ENCODE results near the gene SH2D1B. TPM values are rescaled to one million over a fixed set of nuclear protein-coding genes. Genes with fewer than 3 reads are reported as not detected.
A peak's percentile ranks its signal among the peaks of the same experiment; 100 is the strongest.

Gene SH2D1B
- total and polyA plus RNA-seq, 7 experiments from 2014 or later: 0.22 to 16.9 (median 1.7) TPM; not detected in 3

- ATAC-seq (no peak), DNase-seq (no peak)
- Histone ChIP-seq H3K36me3 (ENCODE audit: control insufficient read depth in 2 of 3, insufficient read depth in 3 of 3, low read length in 3 of 3) (no peaks in the 10 kb centered on the region), H3K27me3 (ENCODE audit: control insufficient read depth in 2 of 2, insufficient read depth in 2 of 2, low read length in 2 of 2) (peaks cover 0 to 3% of the 10 kb centered on the region in 2 donors), H3K4me3 (ENCODE audit: low read length) (no peak overlapping the region), H3K9me3 (ENCODE audit: control insufficient read depth in 2 of 3, low read length in 3 of 3) (no peaks in the 10 kb centered on the region), H3K27ac (ENCODE audit: low read depth, low read length) (no peak overlapping the region), H3K4me1 (ENCODE audit: control insufficient read depth in 2 of 2, insufficient read depth in 2 of 2, low read length in 2 of 2) (no peaks in the 10 kb centered on the region)
- POLR2A ChIA-PET: no interaction called here
- H3K4me3 Mint-ChIP-seq: peak overlapping the region in 1 of 10 donors; percentile 43
- H3K27ac Mint-ChIP-seq: no peak overlapping the region
- H3K27me3 Mint-ChIP-seq: peaks cover 6 to 17% (median 10%) of the 10 kb centered on the region in 5 donors
- CTCF ChIA-PET: no interaction called here
- no peaks in the 10 kb centered on the region for H3K36me3 Mint-ChIP-seq
- intact Hi-C loops (cut with micrococcal nuclease): no loop called here
- peaks cover 0 to 1% (median 0%) of the 10 kb centered on the region in 11 donors for H3K9me3 Mint-ChIP-seq
- H3K4me1 Mint-ChIP-seq: peaks cover 0 to 14% (median 0%) of the 10 kb centered on the region in 7 donors
Observed at GRCh38 chr1:162404550-162405160, 7.3 kb downstream of the SH2D1B start.

- H3K27ac Mint-ChIP-seq: no peak overlapping the region
Observed at GRCh38 chr1:162400790-162401355, 11.1 kb downstream of the SH2D1B start.

GRCh38 chr1:162398999-162399580 lies 12.8 kb downstream of the SH2D1B start:
- Mint-ChIP-seq H3K27ac (no peak overlapping the region), H3K9me3 (no peaks in the 10 kb centered on the region), H3K4me1 (peaks cover 0 to 10% (median 0%) of the 10 kb centered on the region in 7 donors), H3K36me3 (no peaks in the 10 kb centered on the region), H3K27me3 (peaks cover 18 to 39% (median 24%) of the 10 kb centered on the region in 5 donors), H3K4me3 (no peak overlapping the region)
- POLR2A ChIA-PET: no interaction called here
- Histone ChIP-seq H3K9me3 (ENCODE audit: control insufficient read depth in 2 of 3, low read length in 3 of 3) (no peaks in the 10 kb centered on the region), H3K27ac (ENCODE audit: low read depth, low read length) (no peak overlapping the region), H3K36me3 (ENCODE audit: control insufficient read depth in 2 of 3, insufficient read depth in 3 of 3, low read length in 3 of 3) (no peaks in the 10 kb centered on the region), H3K4me3 (ENCODE audit: low read length) (no peak overlapping the region), H3K4me1 (ENCODE audit: control insufficient read depth in 2 of 2, insufficient read depth in 2 of 2, low read length in 2 of 2) (no peaks in the 10 kb centered on the region), H3K27me3 (ENCODE audit: control insufficient read depth in 2 of 2, insufficient read depth in 2 of 2, low read length in 2 of 2) (peaks cover 3 to 5% of the 10 kb centered on the region in 2 donors)
- intact Hi-C loops (cut with micrococcal nuclease): no loop called here
- ATAC-seq: no peak
- CTCF ChIA-PET: no interaction called here
- DNase-seq: no peak

More at GRCh38 chr1:162400790-162401355, 11.1 kb downstream of the SH2D1B start:
- Histone ChIP-seq H3K4me3 (ENCODE audit: low read length) (no peak overlapping the region), H3K9me3 (ENCODE audit: control insufficient read depth in 2 of 3, low read length in 3 of 3) (no peaks in the 10 kb centered on the region), H3K27me3 (ENCODE audit: control insufficient read depth in 2 of 2, insufficient read depth in 2 of 2, low read length in 2 of 2) (peaks cover 3 to 5% of the 10 kb centered on the region in 2 donors), H3K4me1 (ENCODE audit: control insufficient read depth in 2 of 2, insufficient read depth in 2 of 2, low read length in 2 of 2) (no peaks in the 10 kb centered on the region), H3K36me3 (ENCODE audit: control insufficient read depth in 2 of 3, insufficient read depth in 3 of 3, low read length in 3 of 3) (no peaks in the 10 kb centered on the region), H3K27ac (ENCODE audit: low read depth, low read length) (no peak overlapping the region)
- peaks cover 0 to 16% (median 0%) of the 10 kb centered on the region in 7 donors for H3K4me1 Mint-ChIP-seq
- H3K9me3 Mint-ChIP-seq: no peaks in the 10 kb centered on the region
- CTCF ChIA-PET: no interaction called here
- POLR2A ChIA-PET: no interaction called here
- peaks cover 18 to 39% (median 24%) of the 10 kb centered on the region in 5 donors for H3K27me3 Mint-ChIP-seq
- peak; percentile 34 for ATAC-seq
- H3K4me3 Mint-ChIP-seq: no peak overlapping the region
- no peak for DNase-seq
- intact Hi-C loops (cut with micrococcal nuclease): no loop called here
- no peaks in the 10 kb centered on the region for H3K36me3 Mint-ChIP-seq

GRCh38 chr1:162397943-162398560 lies 13.9 kb downstream of the SH2D1B start:
- H3K4me3 Mint-ChIP-seq: no peak overlapping the region
- no peak overlapping the region for H3K27ac ChIP-seq (ENCODE audit: low read depth, low read length)
- H3K27me3 Mint-ChIP-seq: peaks cover 18 to 43% (median 25%) of the 10 kb centered on the region in 5 donors
- H3K36me3 Mint-ChIP-seq: no peaks in the 10 kb centered on the region
- no peaks in the 10 kb centered on the region for H3K9me3 ChIP-seq (ENCODE audit: control insufficient read depth in 2 of 3, low read length in 3 of 3)
- peaks cover 3 to 5% of the 10 kb centered on the region in 2 donors for H3K27me3 ChIP-seq (ENCODE audit: control insufficient read depth in 2 of 2, insufficient read depth in 2 of 2, low read length in 2 of 2)
- CTCF ChIA-PET: no interaction called here
- no peaks in the 10 kb centered on the region for H3K9me3 Mint-ChIP-seq
- ATAC-seq (no peak), DNase-seq (no peak)
- intact Hi-C loops (cut with micrococcal nuclease): no loop called here
- no peaks in the 10 kb centered on the region for H3K4me1 ChIP-seq (ENCODE audit: control insufficient read depth in 2 of 2, insufficient read depth in 2 of 2, low read length in 2 of 2)
- peaks cover 0 to 10% (median 0%) of the 10 kb centered on the region in 7 donors for H3K4me1 Mint-ChIP-seq
- H3K36me3 ChIP-seq (ENCODE audit: control insufficient read depth in 2 of 3, insufficient read depth in 3 of 3, low read length in 3 of 3): no peaks in the 10 kb centered on the region
- POLR2A ChIA-PET: no interaction called here
- H3K27ac Mint-ChIP-seq: no peak overlapping the region
- no peak overlapping the region for H3K4me3 ChIP-seq (ENCODE audit: low read length)

- intact Hi-C loops (cut with micrococcal nuclease): no loop called here
- POLR2A ChIA-PET: no interaction called here
Observed at GRCh38 chr1:162397039-162397448, 14.9 kb downstream of the SH2D1B start.

GRCh38 chr1:162396201-162396906 lies 15.6 kb downstream of the SH2D1B start:
- Mint-ChIP-seq H3K4me1 (peaks cover 0 to 18% (median 0%) of the 10 kb centered on the region in 7 donors), H3K4me3 (no peak overlapping the region), H3K36me3 (no peaks in the 10 kb centered on the region), H3K27me3 (peaks cover 12 to 37% (median 26%) of the 10 kb centered on the region in 5 donors), H3K9me3 (no peaks in the 10 kb centered on the region), H3K27ac (no peak overlapping the region)
- POLR2A ChIA-PET: no interaction called here
- Histone ChIP-seq H3K36me3 (ENCODE audit: control insufficient read depth in 2 of 3, insufficient read depth in 3 of 3, low read length in 3 of 3) (no peaks in the 10 kb centered on the region), H3K4me1 (ENCODE audit: control insufficient read depth in 2 of 2, insufficient read depth in 2 of 2, low read length in 2 of 2) (no peaks in the 10 kb centered on the region), H3K27me3 (ENCODE audit: control insufficient read depth in 2 of 2, insufficient read depth in 2 of 2, low read length in 2 of 2) (peaks cover 3 to 5% of the 10 kb centered on the region in 2 donors), H3K27ac (ENCODE audit: low read depth, low read length) (no peak overlapping the region), H3K4me3 (ENCODE audit: low read length) (no peak overlapping the region), H3K9me3 (ENCODE audit: control insufficient read depth in 2 of 3, low read length in 3 of 3) (no peaks in the 10 kb centered on the region)
- intact Hi-C loops (cut with micrococcal nuclease): no loop called here
- no peak for DNase-seq
- no peak for ATAC-seq
- CTCF ChIA-PET: no interaction called here

More at GRCh38 chr1:162397039-162397448, 14.9 kb downstream of the SH2D1B start:
- Mint-ChIP-seq H3K27ac (no peak overlapping the region), H3K9me3 (no peaks in the 10 kb centered on the region), H3K4me1 (peaks cover 0 to 13% (median 0%) of the 10 kb centered on the region in 7 donors), H3K27me3 (peaks cover 15 to 40% (median 26%) of the 10 kb centered on the region in 5 donors), H3K36me3 (no peaks in the 10 kb centered on the region), H3K4me3 (no peak overlapping the region)
- CTCF ChIA-PET: no interaction called here
- DNase-seq (no peak), ATAC-seq (no peak)
- Histone ChIP-seq H3K36me3 (ENCODE audit: control insufficient read depth in 2 of 3, insufficient read depth in 3 of 3, low read length in 3 of 3) (no peaks in the 10 kb centered on the region), H3K27ac (ENCODE audit: low read depth, low read length) (no peak overlapping the region), H3K4me3 (ENCODE audit: low read length) (no peak overlapping the region), H3K27me3 (ENCODE audit: control insufficient read depth in 2 of 2, insufficient read depth in 2 of 2, low read length in 2 of 2) (peaks cover 3 to 5% of the 10 kb centered on the region in 2 donors), H3K9me3 (ENCODE audit: control insufficient read depth in 2 of 3, low read length in 3 of 3) (no peaks in the 10 kb centered on the region), H3K4me1 (ENCODE audit: control insufficient read depth in 2 of 2, insufficient read depth in 2 of 2, low read length in 2 of 2) (no peaks in the 10 kb centered on the region)

Data from naive thymus-derived CD4-positive, alpha-beta T cell (primary cell).